ENCODE measurements around the gene IRGQ. TPM values are rescaled to one million over a fixed set of nuclear protein-coding genes. Genes with fewer than 3 reads are reported as not detected.

The IRGQ gene
- total RNA-seq, 1 donor from 2014 or later: 53.5 TPM

GRCh38 chr19:43540381-43540780 is 55.6 kb downstream of the IRGQ start:
- peaks cover 44% of the 10 kb centered on the region for H3K36me3 Mint-ChIP-seq (ENCODE audit: low read depth)

GRCh38 chr19:43538922-43539321 is 57.0 kb downstream of the IRGQ start:
- Mint-ChIP-seq H3K27ac (ENCODE audit: unreplicated experiment) (no peak overlapping the region), H3K36me3 (ENCODE audit: low read depth) (peaks cover 43% of the 10 kb centered on the region), H3K4me1 (peaks cover 15% of the 10 kb centered on the region), H3K4me3 (no peak overlapping the region), H3K9me3 (peaks cover 6% of the 10 kb centered on the region), H3K27me3 (ENCODE audit: low read depth) (peaks cover 3% of the 10 kb centered on the region)
- no peak for DNase-seq (ENCODE audit: low read depth, low spot score)
- TF ChIP-seq, protein P1, sequence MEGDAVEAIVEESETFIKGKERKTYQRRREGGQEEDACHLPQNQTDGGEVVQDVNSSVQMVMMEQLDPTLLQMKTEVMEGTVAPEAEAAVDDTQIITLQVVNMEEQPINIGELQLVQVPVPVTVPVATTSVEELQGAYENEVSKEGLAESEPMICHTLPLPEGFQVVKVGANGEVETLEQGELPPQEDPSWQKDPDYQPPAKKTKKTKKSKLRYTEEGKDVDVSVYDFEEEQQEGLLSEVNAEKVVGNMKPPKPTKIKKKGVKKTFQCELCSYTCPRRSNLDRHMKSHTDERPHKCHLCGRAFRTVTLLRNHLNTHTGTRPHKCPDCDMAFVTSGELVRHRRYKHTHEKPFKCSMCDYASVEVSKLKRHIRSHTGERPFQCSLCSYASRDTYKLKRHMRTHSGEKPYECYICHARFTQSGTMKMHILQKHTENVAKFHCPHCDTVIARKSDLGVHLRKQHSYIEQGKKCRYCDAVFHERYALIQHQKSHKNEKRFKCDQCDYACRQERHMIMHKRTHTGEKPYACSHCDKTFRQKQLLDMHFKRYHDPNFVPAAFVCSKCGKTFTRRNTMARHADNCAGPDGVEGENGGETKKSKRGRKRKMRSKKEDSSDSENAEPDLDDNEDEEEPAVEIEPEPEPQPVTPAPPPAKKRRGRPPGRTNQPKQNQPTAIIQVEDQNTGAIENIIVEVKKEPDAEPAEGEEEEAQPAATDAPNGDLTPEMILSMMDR (conservative IDR thresholded peaks at IDR 0.05): no peak

More at GRCh38 chr19:43540381-43540780, 55.6 kb downstream of the IRGQ start:
- no peak for DNase-seq (ENCODE audit: low read depth, low spot score)
- TF ChIP-seq, protein P1 (conservative IDR thresholded peaks at IDR 0.05): no peak
- peaks cover 6% of the 10 kb centered on the region for H3K9me3 Mint-ChIP-seq
- H3K4me1 Mint-ChIP-seq: peaks cover 7% of the 10 kb centered on the region
- no peak overlapping the region for H3K4me3 Mint-ChIP-seq
- H3K27me3 Mint-ChIP-seq (ENCODE audit: low read depth): no peaks in the 10 kb centered on the region
- peak overlapping the region; percentile 57 for H3K27ac Mint-ChIP-seq (ENCODE audit: unreplicated experiment)

DNA sequence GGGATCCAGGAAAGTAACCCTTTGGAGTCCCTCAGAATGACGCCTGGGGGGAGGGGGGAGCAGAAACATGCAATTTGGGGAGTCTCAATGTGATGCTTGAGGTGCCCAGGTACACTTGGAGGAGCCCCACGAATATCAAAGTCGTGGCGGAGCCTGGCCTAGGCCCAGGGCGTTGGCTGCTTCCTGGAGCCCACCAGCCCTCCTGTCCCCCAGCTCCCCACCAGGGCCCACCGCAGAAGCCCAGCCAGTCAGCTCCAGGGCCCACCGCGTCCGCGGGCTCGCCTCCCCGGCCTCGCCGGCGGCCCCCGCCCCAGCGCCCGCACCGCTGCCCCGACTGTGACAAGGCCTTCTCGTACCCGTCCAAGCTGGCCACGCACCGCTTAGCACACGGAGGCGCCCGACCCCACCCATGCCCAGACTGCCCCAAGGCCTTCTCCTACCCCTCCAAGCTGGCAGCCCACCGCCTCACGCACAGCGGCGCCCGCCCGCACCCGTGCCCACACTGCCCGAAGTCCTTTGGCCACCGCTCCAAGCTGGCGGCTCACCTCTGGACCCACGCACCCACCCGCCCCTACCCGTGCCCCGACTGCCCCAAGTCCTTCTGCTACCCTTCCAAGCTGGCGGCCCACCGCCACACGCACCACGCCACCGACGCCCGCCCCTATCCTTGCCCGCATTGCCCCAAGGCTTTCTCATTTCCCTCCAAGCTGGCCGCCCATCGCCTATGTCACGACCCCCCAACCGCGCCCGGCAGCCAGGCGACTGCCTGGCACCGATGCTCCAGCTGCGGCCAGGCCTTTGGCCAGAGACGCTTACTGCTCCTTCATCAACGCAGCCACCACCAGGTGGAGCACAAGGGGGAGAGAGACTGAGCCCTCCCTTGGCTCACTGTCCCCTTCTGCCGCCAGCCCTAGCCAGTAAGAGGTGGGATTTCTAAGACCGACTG is 60.8 kb downstream of the IRGQ start:
- DNase-seq (ENCODE audit: low read depth, low spot score): peak; percentile 68
- peaks cover 9% of the 10 kb centered on the region for H3K27me3 Mint-ChIP-seq (ENCODE audit: low read depth)
- peaks cover 26% of the 10 kb centered on the region for H3K36me3 Mint-ChIP-seq (ENCODE audit: low read depth)
- H3K4me3 Mint-ChIP-seq: peak overlapping the region; percentile 84
- H3K27ac Mint-ChIP-seq (ENCODE audit: unreplicated experiment): no peak overlapping the region
- H3K9me3 Mint-ChIP-seq: peaks cover 6% of the 10 kb centered on the region
- TF ChIP-seq, protein P1 (conservative IDR thresholded peaks at IDR 0.05): peak; percentile 60
- H3K4me1 Mint-ChIP-seq: peaks cover 30% of the 10 kb centered on the region

Other genes starting within 250 kb of the IRGQ start
- not detected in 2 replicates for gene CD177, start 242.4 kb downstream of the IRGQ start, total RNA-seq
- gene TEX101, start 181.2 kb downstream of the IRGQ start, total RNA-seq: not detected in 2 replicates
- 0.50 and 0.89 TPM in 2 replicates for gene LYPD3, start 130.5 kb downstream of the IRGQ start, total RNA-seq
- 13.3 and 14.3 TPM in 2 replicates for gene PHLDB3, start 91.4 kb downstream of the IRGQ start, total RNA-seq
- 23.7 and 25.0 TPM in 2 replicates for gene ETHE1, start 68.9 kb downstream of the IRGQ start, total RNA-seq
- 0.57 and 0.72 TPM in 2 replicates for gene ZNF575, start 62.9 kb downstream of the IRGQ start, total RNA-seq
- 79.4 and 82.0 TPM in 2 replicates for gene XRCC1, start 20.6 kb downstream of the IRGQ start, total RNA-seq
- gene PINLYP, start 20.3 kb downstream of the IRGQ start, total RNA-seq: 9.5 and 11.7 TPM in 2 replicates
- gene ZNF576, start 461 bp upstream of the IRGQ start, total RNA-seq: 18.3 and 19.7 TPM in 2 replicates
- gene SRRM5, start 16.0 kb upstream of the IRGQ start, total RNA-seq: 0.41 and 0.51 TPM in 2 replicates
- gene ZNF428, start 23.5 kb upstream of the IRGQ start, total RNA-seq: 114 and 117 TPM in 2 replicates
- 74.4 and 78.5 TPM in 2 replicates for gene CADM4, start 43.7 kb upstream of the IRGQ start, total RNA-seq
- gene PLAUR, start 74.0 kb upstream of the IRGQ start, total RNA-seq: 31.4 and 33.6 TPM in 2 replicates
- gene IRGC, start 119.9 kb upstream of the IRGQ start, total RNA-seq: not detected in 2 replicates
- gene SMG9, start 158.8 kb upstream of the IRGQ start, total RNA-seq: 87.0 and 87.6 TPM in 2 replicates
- 2.2 and 2.8 TPM in 2 replicates for gene KCNN4, start 184.8 kb upstream of the IRGQ start, total RNA-seq
- gene LYPD5, start 206.3 kb upstream of the IRGQ start, total RNA-seq: 0.25 TPM in 1 of 2 replicates, not detected in the other
- 13.6 and 14.7 TPM in 2 replicates for gene ZNF283, start 231.2 kb upstream of the IRGQ start, total RNA-seq

All from neural crest cell (in vitro differentiated cells).